GM23338 (cell line): ENCODE results near the gene ECE2.

Source experiments
- CREB1 ChIP-seq: fragments of 250-450 bp; sonication (Bioruptor Pico); IDR thresholded peaks from 2 replicates; pipeline ENCODE4 v1.5.0; 2020; ENCODE audit warnings: low read depth, mild to moderate bottlenecking, moderate library complexity
- EZH2 ChIP-seq: fragments of 200-600 bp; sonication (generic); IDR thresholded peaks from one replicate; pipeline ENCODE4 v1.8.0; 2017; ENCODE audit warnings: antibody characterized with exemption, mild to moderate bottlenecking, low read depth; ENCODE audit not compliant: unreplicated experiment
- EZH2phosphoT487 ChIP-seq: fragments of 200-600 bp; sonication (generic); IDR thresholded peaks from one replicate; pipeline ENCODE4 v1.8.1; 2018; ENCODE audit warnings: antibody characterized with exemption; ENCODE audit not compliant: unreplicated experiment
- JUNB ChIP-seq: IDR thresholded peaks from one replicate; pipeline ENCODE4 v1.6.1; 2016; ENCODE audit warnings: antibody characterized with exemption; ENCODE audit not compliant: unreplicated experiment
- NANOG ChIP-seq: IDR thresholded peaks from 2 replicates; pipeline ENCODE4 v1.6.1; 2016; ENCODE audit warnings: antibody characterized with exemption, borderline replicate concordance
- POLR2AphosphoS5 ChIP-seq: IDR thresholded peaks from 2 replicates; pipeline ENCODE4 v1.6.1; 2016; ENCODE audit warnings: antibody characterized with exemption, low read depth
- STAT1 ChIP-seq: IDR thresholded peaks from one replicate; pipeline ENCODE4 v1.6.1; 2016; ENCODE audit warnings: antibody characterized with exemption; ENCODE audit not compliant: unreplicated experiment
- TF ChIP-seq, protein P1 (sequence below), 2 experiments: fragments of 200-600 bp in 1 of 2; sonication (generic) in 1 of 2; conservative IDR thresholded peaks; 2 replicates each; pipeline versions ENCODE4 v1.5.1 to v1.6.1; 2016 to 2017; ENCODE audit warnings: antibody characterized with exemption in 2 of 2, low read depth in 2 of 2, mild to moderate bottlenecking in 2 of 2, moderate library complexity in 1 of 2
- TF ChIP-seq, protein P2 (sequence below): IDR thresholded peaks from one replicate; pipeline ENCODE4 v1.6.1; 2018; ENCODE audit warnings: antibody characterized with exemption; ENCODE audit not compliant: unreplicated experiment
- TF ChIP-seq, protein P3 (sequence below): IDR thresholded peaks from 2 replicates; pipeline ENCODE4 v1.6.1; 2016; ENCODE audit warnings: antibody characterized with exemption

DNA sequence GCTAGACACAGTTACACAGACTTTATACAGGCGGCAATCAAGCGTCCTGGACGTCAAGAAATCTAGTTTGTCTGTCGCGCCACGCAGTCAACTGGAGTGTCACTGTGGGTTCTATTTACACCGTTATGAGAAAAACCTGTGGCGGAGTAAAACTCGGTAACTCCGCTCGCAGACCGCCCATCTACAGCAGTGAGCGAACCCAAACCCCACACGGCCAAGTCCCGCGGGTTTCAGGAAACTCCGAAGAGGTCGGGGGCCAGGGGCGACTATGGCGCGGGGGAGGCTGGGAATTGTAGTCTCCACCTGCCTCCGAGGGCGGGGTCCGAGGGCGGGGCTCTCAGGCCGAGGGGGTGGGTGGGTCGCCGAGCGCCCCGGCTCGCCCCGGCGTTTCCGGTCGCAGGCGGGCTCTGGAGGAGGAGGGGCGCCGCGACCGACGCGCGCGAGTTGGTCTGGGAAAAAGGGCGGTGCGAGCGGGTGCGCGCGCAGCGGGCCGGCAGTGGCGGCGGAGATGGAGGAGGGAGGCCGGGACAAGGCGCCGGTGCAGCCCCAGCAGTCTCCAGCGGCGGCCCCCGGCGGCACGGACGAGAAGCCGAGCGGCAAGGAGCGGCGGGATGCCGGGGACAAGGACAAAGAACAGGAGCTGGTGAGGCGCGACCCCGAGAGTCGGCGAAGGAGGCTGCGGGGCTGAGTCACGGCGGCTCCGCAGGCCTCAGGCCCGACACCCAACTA, 23.1 kb downstream of the ECE2 start, which contains the start of gene PSMD2:
- peak; percentile 90 for TF ChIP-seq POLR2AphosphoS5
- no peak for TF ChIP-seq EZH2
- TF ChIP-seq, protein P1, sequence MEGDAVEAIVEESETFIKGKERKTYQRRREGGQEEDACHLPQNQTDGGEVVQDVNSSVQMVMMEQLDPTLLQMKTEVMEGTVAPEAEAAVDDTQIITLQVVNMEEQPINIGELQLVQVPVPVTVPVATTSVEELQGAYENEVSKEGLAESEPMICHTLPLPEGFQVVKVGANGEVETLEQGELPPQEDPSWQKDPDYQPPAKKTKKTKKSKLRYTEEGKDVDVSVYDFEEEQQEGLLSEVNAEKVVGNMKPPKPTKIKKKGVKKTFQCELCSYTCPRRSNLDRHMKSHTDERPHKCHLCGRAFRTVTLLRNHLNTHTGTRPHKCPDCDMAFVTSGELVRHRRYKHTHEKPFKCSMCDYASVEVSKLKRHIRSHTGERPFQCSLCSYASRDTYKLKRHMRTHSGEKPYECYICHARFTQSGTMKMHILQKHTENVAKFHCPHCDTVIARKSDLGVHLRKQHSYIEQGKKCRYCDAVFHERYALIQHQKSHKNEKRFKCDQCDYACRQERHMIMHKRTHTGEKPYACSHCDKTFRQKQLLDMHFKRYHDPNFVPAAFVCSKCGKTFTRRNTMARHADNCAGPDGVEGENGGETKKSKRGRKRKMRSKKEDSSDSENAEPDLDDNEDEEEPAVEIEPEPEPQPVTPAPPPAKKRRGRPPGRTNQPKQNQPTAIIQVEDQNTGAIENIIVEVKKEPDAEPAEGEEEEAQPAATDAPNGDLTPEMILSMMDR (conservative IDR thresholded peaks at IDR 0.05; ENCODE audit: low read depth in 2 of 2): no peak
- no peak for TF ChIP-seq EZH2phosphoT487
- no peak for TF ChIP-seq JUNB
- TF ChIP-seq CREB1 (CRISPR knock-in tag): peak; percentile 12; the same call in 1 of the 2 replicates
- no peak for TF ChIP-seq NANOG
- TF ChIP-seq, protein P2, sequence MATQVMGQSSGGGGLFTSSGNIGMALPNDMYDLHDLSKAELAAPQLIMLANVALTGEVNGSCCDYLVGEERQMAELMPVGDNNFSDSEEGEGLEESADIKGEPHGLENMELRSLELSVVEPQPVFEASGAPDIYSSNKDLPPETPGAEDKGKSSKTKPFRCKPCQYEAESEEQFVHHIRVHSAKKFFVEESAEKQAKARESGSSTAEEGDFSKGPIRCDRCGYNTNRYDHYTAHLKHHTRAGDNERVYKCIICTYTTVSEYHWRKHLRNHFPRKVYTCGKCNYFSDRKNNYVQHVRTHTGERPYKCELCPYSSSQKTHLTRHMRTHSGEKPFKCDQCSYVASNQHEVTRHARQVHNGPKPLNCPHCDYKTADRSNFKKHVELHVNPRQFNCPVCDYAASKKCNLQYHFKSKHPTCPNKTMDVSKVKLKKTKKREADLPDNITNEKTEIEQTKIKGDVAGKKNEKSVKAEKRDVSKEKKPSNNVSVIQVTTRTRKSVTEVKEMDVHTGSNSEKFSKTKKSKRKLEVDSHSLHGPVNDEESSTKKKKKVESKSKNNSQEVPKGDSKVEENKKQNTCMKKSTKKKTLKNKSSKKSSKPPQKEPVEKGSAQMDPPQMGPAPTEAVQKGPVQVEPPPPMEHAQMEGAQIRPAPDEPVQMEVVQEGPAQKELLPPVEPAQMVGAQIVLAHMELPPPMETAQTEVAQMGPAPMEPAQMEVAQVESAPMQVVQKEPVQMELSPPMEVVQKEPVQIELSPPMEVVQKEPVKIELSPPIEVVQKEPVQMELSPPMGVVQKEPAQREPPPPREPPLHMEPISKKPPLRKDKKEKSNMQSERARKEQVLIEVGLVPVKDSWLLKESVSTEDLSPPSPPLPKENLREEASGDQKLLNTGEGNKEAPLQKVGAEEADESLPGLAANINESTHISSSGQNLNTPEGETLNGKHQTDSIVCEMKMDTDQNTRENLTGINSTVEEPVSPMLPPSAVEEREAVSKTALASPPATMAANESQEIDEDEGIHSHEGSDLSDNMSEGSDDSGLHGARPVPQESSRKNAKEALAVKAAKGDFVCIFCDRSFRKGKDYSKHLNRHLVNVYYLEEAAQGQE: no peak
- no peak for TF ChIP-seq STAT1
- TF ChIP-seq, protein P3, sequence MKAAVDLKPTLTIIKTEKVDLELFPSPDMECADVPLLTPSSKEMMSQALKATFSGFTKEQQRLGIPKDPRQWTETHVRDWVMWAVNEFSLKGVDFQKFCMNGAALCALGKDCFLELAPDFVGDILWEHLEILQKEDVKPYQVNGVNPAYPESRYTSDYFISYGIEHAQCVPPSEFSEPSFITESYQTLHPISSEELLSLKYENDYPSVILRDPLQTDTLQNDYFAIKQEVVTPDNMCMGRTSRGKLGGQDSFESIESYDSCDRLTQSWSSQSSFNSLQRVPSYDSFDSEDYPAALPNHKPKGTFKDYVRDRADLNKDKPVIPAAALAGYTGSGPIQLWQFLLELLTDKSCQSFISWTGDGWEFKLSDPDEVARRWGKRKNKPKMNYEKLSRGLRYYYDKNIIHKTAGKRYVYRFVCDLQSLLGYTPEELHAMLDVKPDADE: peak; percentile 90
